ENCODE results near the gene TNXB.

DNA sequence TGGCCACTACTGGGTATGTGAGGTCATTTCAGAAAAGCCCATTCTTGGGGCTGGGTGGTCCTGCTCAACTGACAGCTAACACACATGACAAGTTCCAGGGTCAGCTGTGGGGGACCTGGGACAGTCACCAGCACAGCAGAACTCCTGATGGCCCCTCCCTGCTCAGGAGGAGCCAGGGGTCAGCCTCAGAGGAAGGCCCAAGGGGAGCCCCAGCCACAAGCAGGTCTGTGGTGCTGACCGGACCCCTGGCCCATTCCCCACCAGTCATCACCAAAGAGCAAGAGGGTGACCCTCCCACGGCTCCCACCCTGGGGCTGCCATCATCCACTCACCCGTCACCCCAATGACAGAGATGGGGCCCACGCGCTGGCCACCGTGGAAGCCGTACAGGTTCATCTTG is 52.9 kb downstream of the TNXB start:
- TF ChIP-seq, protein P1, sequence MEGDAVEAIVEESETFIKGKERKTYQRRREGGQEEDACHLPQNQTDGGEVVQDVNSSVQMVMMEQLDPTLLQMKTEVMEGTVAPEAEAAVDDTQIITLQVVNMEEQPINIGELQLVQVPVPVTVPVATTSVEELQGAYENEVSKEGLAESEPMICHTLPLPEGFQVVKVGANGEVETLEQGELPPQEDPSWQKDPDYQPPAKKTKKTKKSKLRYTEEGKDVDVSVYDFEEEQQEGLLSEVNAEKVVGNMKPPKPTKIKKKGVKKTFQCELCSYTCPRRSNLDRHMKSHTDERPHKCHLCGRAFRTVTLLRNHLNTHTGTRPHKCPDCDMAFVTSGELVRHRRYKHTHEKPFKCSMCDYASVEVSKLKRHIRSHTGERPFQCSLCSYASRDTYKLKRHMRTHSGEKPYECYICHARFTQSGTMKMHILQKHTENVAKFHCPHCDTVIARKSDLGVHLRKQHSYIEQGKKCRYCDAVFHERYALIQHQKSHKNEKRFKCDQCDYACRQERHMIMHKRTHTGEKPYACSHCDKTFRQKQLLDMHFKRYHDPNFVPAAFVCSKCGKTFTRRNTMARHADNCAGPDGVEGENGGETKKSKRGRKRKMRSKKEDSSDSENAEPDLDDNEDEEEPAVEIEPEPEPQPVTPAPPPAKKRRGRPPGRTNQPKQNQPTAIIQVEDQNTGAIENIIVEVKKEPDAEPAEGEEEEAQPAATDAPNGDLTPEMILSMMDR (conservative IDR thresholded peaks at IDR 0.05; ENCODE audit: low read depth, low read length), result no peak
- TF ChIP-seq POLR2A (IDR thresholded peaks at IDR 0.05; ENCODE audit: low read depth, low read length) (no peak), CEBPB (IDR thresholded peaks at IDR 0.05; ENCODE audit: low read depth, low read length) (no peak), RAD21 (IDR thresholded peaks at IDR 0.05; ENCODE audit: low read length) (no peak), MAZ (IDR thresholded peaks at IDR 0.05; ENCODE audit: borderline replicate concordance, low read depth, low read length) (no peak), MXI1 (IDR thresholded peaks at IDR 0.05; ENCODE audit: borderline replicate concordance, low read depth, low read length) (no peak)
